ENCODE data around the gene PMIS2.
A peak's percentile ranks its signal among the peaks of the same experiment; 100 is the strongest.

PMIS2 gene

GRCh38 chr19:35556846-35557538 lies 29.0 kb upstream of the PMIS2 start:
- DNase-seq: no peak

GRCh38 chr19:35557539-35558399 lies 28.2 kb upstream of the PMIS2 start:
- DNase-seq: no peak

GRCh38 chr19:35558400-35559280 lies 27.3 kb upstream of the PMIS2 start:
- no peak for DNase-seq

GRCh38 chr19:35559281-35559659 lies 26.7 kb upstream of the PMIS2 start:
- no peak for DNase-seq

GRCh38 chr19:35559781-35560180 lies 26.2 kb upstream of the PMIS2 start:
- DNase-seq: no peak

GRCh38 chr19:35560271-35560670 lies 25.7 kb upstream of the PMIS2 start:
- DNase-seq: no peak

GRCh38 chr19:35560677-35561076 lies 25.3 kb upstream of the PMIS2 start:
- no peak for DNase-seq

- DNase-seq: no peak
Measured at GRCh38 chr19:35561436-35561835, 24.5 kb upstream of the PMIS2 start.

GRCh38 chr19:35562336-35562735 lies 23.6 kb upstream of the PMIS2 start:
- no peak for DNase-seq

GRCh38 chr19:35562776-35563175 lies 23.2 kb upstream of the PMIS2 start:
- no peak for DNase-seq

GRCh38 chr19:35563207-35563829 lies 22.7 kb upstream of the PMIS2 start, which contains the start of gene ATP4A:
TSS of gene ATP4A (minus strand) at chr19:35563658. CDS start at chr19:35563629, 29 bp downstream.
- no peak for DNase-seq

GRCh38 chr19:35565016-35565856 lies 20.7 kb upstream of the PMIS2 start:
- DNase-seq: no peak

- DNase-seq: no peak
Measured at GRCh38 chr19:35566738-35567137, 19.2 kb upstream of the PMIS2 start.

- DNase-seq: no peak
Measured at GRCh38 chr19:35569281-35569781, 16.6 kb upstream of the PMIS2 start.

- DNase-seq: no peak
Measured at GRCh38 chr19:35571406-35571965, 14.5 kb upstream of the PMIS2 start.

- DNase-seq: no peak
Measured at GRCh38 chr19:35577918-35578317, 8.1 kb upstream of the PMIS2 start.

- DNase-seq: no peak
Measured at GRCh38 chr19:35578707-35579106, 7.3 kb upstream of the PMIS2 start.

GRCh38 chr19:35582760-35583159 lies 3.2 kb upstream of the PMIS2 start:
- DNase-seq: no peak

- no peak for DNase-seq
Measured at GRCh38 chr19:35587321-35587720, 1.3 kb downstream of the PMIS2 start.

- DNase-seq: no peak
Measured at GRCh38 chr19:35590875-35591274, 4.9 kb downstream of the PMIS2 start.

- DNase-seq: peak; percentile 13
Measured at GRCh38 chr19:35592226-35592625, 6.3 kb downstream of the PMIS2 start.

Measured in COR-L47 (cell line).